ENCODE results near the gene VEGFD. TPM values are rescaled to one million over a fixed set of nuclear protein-coding genes. Genes with fewer than 3 reads are reported as not detected.

Gene VEGFD
- total and polyA plus RNA-seq, 7 donors = 1.2 to 8.4 (median 6.9) TPM

DNA sequence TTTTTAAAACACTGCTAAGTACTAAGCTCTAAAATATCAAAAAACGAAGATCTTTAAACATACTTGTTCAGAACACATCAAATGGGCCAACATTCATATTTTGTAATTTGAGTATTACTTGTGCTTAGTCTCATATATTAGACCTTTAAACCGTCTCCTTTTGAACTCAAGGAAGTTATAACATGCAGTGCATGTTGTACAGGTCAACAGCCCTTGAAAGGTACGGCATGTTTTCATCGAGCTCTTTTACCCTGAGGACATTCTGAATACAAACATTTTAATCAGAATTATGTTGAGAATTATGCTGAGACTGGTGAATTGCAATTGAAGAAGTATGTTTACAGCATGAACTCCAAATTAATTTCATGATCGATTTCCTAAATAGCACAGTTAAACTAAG is 61.7 kb downstream of the VEGFD start:
- H3K4me3 ChIP-seq = no peak overlapping the region
- DNase-seq = no peak
- intact Hi-C loops (cut with DNase I) = no loop called here
- H3K36me3 ChIP-seq (ENCODE audit: insufficient read depth in 1 of 2, low read depth in 1 of 2) = peaks cover 0 to 29% of the 10 kb centered on the region in 2 donors
- no peaks in the 10 kb centered on the region for H3K27me3 ChIP-seq (ENCODE audit: insufficient read depth in 3 of 3, low read length in 2 of 3)
- no peak for ATAC-seq
- H3K27ac ChIP-seq = no peak overlapping the region
- WGBS, 3 donors = 73 to 94% (median 88%) methylated on average over 5 of the region's 5 CpGs
- no peak for TF ChIP-seq CTCF (IDR thresholded peaks at IDR 0.05)
- H3K9me3 ChIP-seq = no peaks in the 10 kb centered on the region
- H3K4me1 ChIP-seq = no peaks in the 10 kb centered on the region

DNA sequence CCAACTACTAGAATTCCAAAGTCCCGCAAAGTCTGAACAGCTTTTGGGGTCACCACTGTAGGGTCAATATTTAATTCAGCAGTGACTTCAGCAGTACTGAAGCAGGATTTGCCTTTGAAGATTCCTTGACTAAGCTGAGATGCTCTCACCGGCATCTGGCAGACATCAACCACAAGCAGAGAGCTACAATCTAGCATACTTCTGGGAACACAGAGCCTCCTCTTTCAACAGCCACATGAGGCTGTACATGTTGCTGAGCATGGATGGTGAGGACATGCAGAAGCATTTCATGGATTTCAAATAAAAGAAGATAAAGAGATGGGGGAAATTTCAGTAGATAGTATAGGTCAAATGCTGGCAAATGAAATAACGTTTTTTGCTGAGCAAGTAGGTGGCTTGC is 62.1 kb downstream of the VEGFD start:
- H3K4me1 ChIP-seq = no peaks in the 10 kb centered on the region
- 76 to 93% (median 86%) methylated on average over 3 of the region's 3 CpGs for WGBS, 3 donors
- DNase-seq (no peak), ATAC-seq (no peak)
- H3K27ac ChIP-seq = no peak overlapping the region
- no peak overlapping the region for H3K4me3 ChIP-seq
- no peak for TF ChIP-seq CTCF (IDR thresholded peaks at IDR 0.05)
- peaks cover 0 to 29% of the 10 kb centered on the region in 2 donors for H3K36me3 ChIP-seq (ENCODE audit: insufficient read depth in 1 of 2, low read depth in 1 of 2)
- H3K9me3 ChIP-seq = no peaks in the 10 kb centered on the region
- H3K27me3 ChIP-seq (ENCODE audit: insufficient read depth in 3 of 3, low read length in 2 of 3) = no peaks in the 10 kb centered on the region
- intact Hi-C loops (cut with DNase I) = no loop called here

- no peaks in the 10 kb centered on the region for H3K27me3 ChIP-seq (ENCODE audit: insufficient read depth in 3 of 3, low read length in 2 of 3)
- DNase-seq = no peak
- H3K36me3 ChIP-seq (ENCODE audit: insufficient read depth in 1 of 2, low read depth in 1 of 2) = peaks cover 0 to 29% of the 10 kb centered on the region in 2 donors
- intact Hi-C loops (cut with DNase I) = no loop called here
- no peak for ATAC-seq
- no peaks in the 10 kb centered on the region for H3K9me3 ChIP-seq
- H3K4me1 ChIP-seq = no peaks in the 10 kb centered on the region
- no peak overlapping the region for H3K27ac ChIP-seq
- no peak overlapping the region for H3K4me3 ChIP-seq
- 76 to 83% (median 79%) methylated on average over 4 of the region's 4 CpGs for WGBS, 3 donors
- TF ChIP-seq CTCF (IDR thresholded peaks at IDR 0.05) = no peak
These were observed 62.8 kb downstream of the VEGFD start for GRCh38 chrX:15321447-15321846.

DNA sequence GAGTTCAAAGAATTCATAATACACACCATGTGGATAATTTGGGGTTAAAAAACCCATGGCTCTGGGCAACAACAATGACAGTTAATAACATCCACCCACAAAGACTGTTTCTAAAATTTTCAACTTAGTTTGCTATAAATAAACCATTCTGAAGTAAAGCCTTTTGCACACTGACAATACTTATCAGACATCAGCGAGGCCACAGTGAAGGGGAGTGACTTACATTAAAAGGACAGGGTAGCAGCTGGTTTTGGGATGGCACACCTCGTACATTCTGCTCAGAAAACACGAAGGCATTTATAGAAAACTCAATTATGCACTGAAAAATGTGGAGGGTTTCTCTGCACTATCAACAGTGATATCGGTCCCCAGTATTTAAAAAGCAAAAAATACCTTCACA is 63.9 kb downstream of the VEGFD start:
- no peak overlapping the region for H3K27ac ChIP-seq
- H3K27me3 ChIP-seq (ENCODE audit: insufficient read depth in 3 of 3, low read length in 2 of 3) = no peaks in the 10 kb centered on the region
- ATAC-seq (no peak), DNase-seq (no peak)
- H3K4me3 ChIP-seq = no peak overlapping the region
- TF ChIP-seq CTCF (IDR thresholded peaks at IDR 0.05) = no peak
- intact Hi-C loops (cut with DNase I) = no loop called here
- H3K9me3 ChIP-seq = no peaks in the 10 kb centered on the region
- peaks cover 0 to 29% of the 10 kb centered on the region in 2 donors for H3K36me3 ChIP-seq (ENCODE audit: insufficient read depth in 1 of 2, low read depth in 1 of 2)
- H3K4me1 ChIP-seq = no peaks in the 10 kb centered on the region
- WGBS, 3 donors = 65 to 97% (median 78%) methylated on average over 4 of the region's 4 CpGs

DNA sequence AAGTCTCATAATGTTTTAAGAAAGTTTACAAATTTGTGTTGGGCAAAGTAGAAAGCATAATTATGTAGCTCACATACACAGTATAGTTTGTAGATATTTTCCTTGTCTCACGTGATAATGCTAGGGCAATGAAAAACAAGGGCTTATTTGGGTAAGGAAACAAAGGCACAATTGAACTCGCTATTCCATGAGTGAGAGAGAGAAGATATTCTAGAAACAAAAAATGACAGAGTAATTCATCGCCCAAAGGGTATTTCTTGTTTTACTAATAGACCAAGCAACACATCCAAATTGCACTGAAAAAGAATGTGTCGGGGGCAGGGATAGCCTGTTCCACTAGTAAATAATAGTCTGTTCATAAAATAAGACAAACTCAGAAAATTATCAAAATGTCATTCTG is 65.1 kb downstream of the VEGFD start:
- H3K4me1 ChIP-seq = no peaks in the 10 kb centered on the region
- no peak for DNase-seq
- intact Hi-C loops (cut with DNase I) = no loop called here
- TF ChIP-seq CTCF (IDR thresholded peaks at IDR 0.05) = no peak
- no peak overlapping the region for H3K27ac ChIP-seq
- H3K9me3 ChIP-seq = no peaks in the 10 kb centered on the region
- H3K27me3 ChIP-seq (ENCODE audit: insufficient read depth in 3 of 3, low read length in 2 of 3) = no peaks in the 10 kb centered on the region
- 82 to 95% (median 94%) methylated on average over 4 of the region's 4 CpGs for WGBS, 3 donors
- ATAC-seq = no peak
- H3K36me3 ChIP-seq (ENCODE audit: insufficient read depth in 1 of 2, low read depth in 1 of 2) = peaks cover 0 to 20% of the 10 kb centered on the region in 2 donors
- no peak overlapping the region for H3K4me3 ChIP-seq

Data from psoas muscle (tissue), 8 donors.